ENCODE data around the gene MAOA. TPM values are rescaled to one million over a fixed set of nuclear protein-coding genes. Genes with fewer than 3 reads are reported as not detected.

Gene MAOA
- total and polyA plus RNA-seq, 9 of the 15 experiments (the other 6 are each of a cell fraction or from before 2014, with no cell fraction given) = 0.68 to 2.7 (median 1.9) TPM

- no peak for TF ChIP-seq ZBTB33 (CRISPR knock-in tag; IDR thresholded peaks at IDR 0.05)
- TF ChIP-seq SMAD3 (CRISPR knock-in tag; conservative IDR thresholded peaks at IDR 0.05) = no peak
- TF ChIP-seq ZNF785 (CRISPR knock-in tag; IDR thresholded peaks at IDR 0.05) = no peak
- TF ChIP-seq MAX (CRISPR knock-in tag; IDR thresholded peaks at IDR 0.05) = no peak
- TF ChIP-seq IRF9 (tag; IDR thresholded peaks at IDR 0.05) = no peak
- no peak for TF ChIP-seq ESRRB (CRISPR knock-in tag; IDR thresholded peaks at IDR 0.05; ENCODE audit: borderline replicate concordance)
- no peak for TF ChIP-seq HDAC3 (IDR thresholded peaks at IDR 0.05; ENCODE audit: borderline replicate concordance, partially characterized antibody)
- H3K9me1 ChIP-seq (ENCODE audit: control insufficient read depth, insufficient read depth, low read length) = no peaks in the 10 kb centered on the region
- H3K4me2 ChIP-seq (ENCODE audit: insufficient read depth, low read length) = no peak overlapping the region
- no peak overlapping the region for H3K9ac ChIP-seq (ENCODE audit: insufficient read depth in 1 of 2, low read depth in 2 of 2, low read length in 2 of 2)
- DNase-seq (ENCODE audit: extremely low read depth in 1 of 4, low spot score in 3 of 4) (no peak), FAIRE-seq (no peak), ATAC-seq (no peak)
- POLR2A ChIA-PET = no interaction called here
- H2AFZ ChIP-seq (ENCODE audit: low read depth, low read length) = no peak overlapping the region
- CTCF ChIA-PET (ENCODE audit: low intra/inter-chr PET ratio) = no interaction called here
- H3K9me3 ChIP-seq (replicated peaks; ENCODE audit: control insufficient read depth, insufficient read depth, low read depth, low read length) = no peaks in the 10 kb centered on the region
- H3K4me1 ChIP-seq (replicated peaks in 1 of 2; ENCODE audit: control insufficient read depth in 2 of 2, insufficient read depth in 2 of 2, low read length in 2 of 2) = peaks cover 0 to 3% of the 10 kb centered on the region in 2 experiments; a peak in 1 of 5 replicates
- no TSS peak for BruUV-seq (replicated peaks)
- H3K79me2 ChIP-seq (ENCODE audit: control insufficient read depth, insufficient read depth, low read length) = no peaks in the 10 kb centered on the region
- WGBS (ENCODE audit: insufficient coverage, low coverage, missing lambda C conversion rate) = 13% methylated on average over 3 of the region's 3 CpGs
- no peak overlapping the region for H3K27ac ChIP-seq (ENCODE audit: extremely low read depth, low read depth, low read length)
- H3K36me3 ChIP-seq (ENCODE audit: control insufficient read depth, insufficient read depth, low read length) = no peaks in the 10 kb centered on the region
- no peaks in the 10 kb centered on the region for H3K27me3 ChIP-seq (ENCODE audit: control insufficient read depth in 2 of 2, insufficient read depth in 2 of 2, low read length in 2 of 2)
- intact Hi-C loops (cut with micrococcal nuclease) = no loop called here
- H4K20me1 ChIP-seq (replicated peaks; ENCODE audit: control insufficient read depth, insufficient read depth, low read length) = no peaks in the 10 kb centered on the region
- H3K4me3 ChIP-seq = no peak overlapping the region
- in situ Hi-C loops (cut with MboI) = no loop called here
These were observed 9.3 kb upstream of the MAOA start for GRCh38 chrX:43646800-43647199.
